Left lung (tissue), 10 donors: ENCODE data around the gene SIGLEC5. TPM values are rescaled to one million over a fixed set of nuclear protein-coding genes. Genes with fewer than 3 reads are reported as not detected.

Experiments
- ATAC-seq: fragments of 200-7000 bp; cut with Tn5 transposase; one replicate; pipeline ENCODE4 v1.9.1; 2020; ENCODE audit warnings: moderate library complexity
- DNase-seq, 4 donors: peaks; one replicate each; pipeline ENCODE4 v3.0.0-alpha.2; 2013 to 2020
- H3K27ac ChIP-seq, 2 donors: fragments of 200-600 bp; sonication (generic) in 1 of 2; one replicate each; pipeline versions ENCODE4 v1.5.0 to v1.8.0; 2020 to 2021
- H3K27me3 ChIP-seq, 2 donors: fragments of 200-600 bp; sonication (generic) in 1 of 2; one replicate each; pipeline versions ENCODE4 v1.5.0 to v1.8.0; 2020 to 2021
- H3K36me3 ChIP-seq, 2 donors: fragments of 200-600 bp; sonication (generic) in 1 of 2; one replicate each; pipeline versions ENCODE4 v1.5.0 to v1.8.0; 2020 to 2021
- H3K4me1 ChIP-seq, 2 donors: fragments of 200-600 bp; one replicate each; pipeline ENCODE4 v1.8.0; 2021
- H3K4me3 ChIP-seq, 2 donors: fragments of 200-600 bp; sonication (generic) in 1 of 2; one replicate each; pipeline versions ENCODE4 v1.5.0 to v1.8.0; 2020 to 2021; ENCODE audit warnings: mild to moderate bottlenecking in 1 of 2
- H3K9me3 ChIP-seq, 2 donors: fragments of 200-600 bp; sonication (generic) in 1 of 2; one replicate each; pipeline versions ENCODE4 v1.5.0 to v1.8.0; 2020 to 2021
- CTCF ChIP-seq, 2 donors: fragments of 200-600 bp; sonication (generic) in 1 of 2; IDR thresholded peaks; one replicate each; pipeline versions ENCODE4 v1.5.0 to v1.8.0; 2021; ENCODE audit warnings: antibody characterized with exemption in 2 of 2
- intact Hi-C, 2 donors: fragments of 100-400 bp; cut with DNase I; formaldehyde crosslinking; loops; one replicate each; pipeline versions ENCODE4 v1.11.2 to v1.14.2; 2022
- polyA plus RNA-seq, 6 donors: library from polyadenylated mRNA; unstranded; fragments of 120-200 nt; gene quantifications; one replicate each; pipeline ENCODE4 v1.2.1, GENCODE V29; 2013; ENCODE audit not compliant: insufficient read length in 6 of 6
- total RNA-seq, 2 donors: library from RNA; stranded (reverse); fragmentation: NEBNext Ultra II Directional; extraction: Animal tissue kit (Norgen Biotek cat#: 25700); gene quantifications; one replicate each; pipeline ENCODE4 v1.2.1, GENCODE V29; 2021
- donor health status: DM: no; HTN: yes; CAD: no.
- donor health status: DM: no; HTN: no; CAD: no.

SIGLEC5 gene
- total and polyA plus RNA-seq, 8 donors: 0.50 to 11.0 (median 0.54) TPM; not detected in 3

GRCh38 chr19:51594774-51595109 lies 35.5 kb downstream of the SIGLEC5 start:
- no peak for TF ChIP-seq CTCF (IDR thresholded peaks at IDR 0.05)
- peak overlapping the region in 1 of 2 donors; percentile 65 for H3K27ac ChIP-seq
- H3K4me3 ChIP-seq: peak overlapping the region; percentile 62 to 72
- intact Hi-C loops: no loop called here
- H3K9me3 ChIP-seq: no peaks in the 10 kb centered on the region
- no peaks in the 10 kb centered on the region for H3K36me3 ChIP-seq
- peaks cover 4 to 24% of the 10 kb centered on the region in 2 donors for H3K4me1 ChIP-seq
- peak in 1 of 4 donors; percentile 67 for DNase-seq
- peaks cover 0 to 11% of the 10 kb centered on the region in 2 donors for H3K27me3 ChIP-seq
- peak; percentile 21 for ATAC-seq

- peak overlapping the region; percentile 19 to 65 for H3K27ac ChIP-seq
- no peaks in the 10 kb centered on the region for H3K9me3 ChIP-seq
- ATAC-seq: peak; percentile 100
- no peaks in the 10 kb centered on the region for H3K36me3 ChIP-seq
- H3K27me3 ChIP-seq: peaks cover 0 to 6% of the 10 kb centered on the region in 2 donors
- TF ChIP-seq CTCF (IDR thresholded peaks at IDR 0.05): no peak
- intact Hi-C loops: no loop called here
- H3K4me3 ChIP-seq: peak overlapping the region; percentile 62 to 72
- DNase-seq: peak; percentile 97 to 100 (median 99)
- H3K4me1 ChIP-seq: peaks cover 4 to 24% of the 10 kb centered on the region in 2 donors
Observed at GRCh38 chr19:51593969-51594773, 36.0 kb downstream of the SIGLEC5 start.

- Histone ChIP-seq H3K9me3 (peaks cover 0 to 6% of the 10 kb centered on the region in 2 donors), H3K4me1 (peaks cover 4 to 24% of the 10 kb centered on the region in 2 donors), H3K36me3 (no peaks in the 10 kb centered on the region), H3K27ac (peak overlapping the region in 1 of 2 donors; percentile 65), H3K4me3 (peak overlapping the region; percentile 62 to 72), H3K27me3 (no peaks in the 10 kb centered on the region)
- DNase-seq (no peak), ATAC-seq (no peak)
- intact Hi-C loops: no loop called here
- TF ChIP-seq CTCF (IDR thresholded peaks at IDR 0.05): no peak
Observed at GRCh38 chr19:51593138-51593890, 36.9 kb downstream of the SIGLEC5 start.

GRCh38 chr19:51592521-51592920 lies 37.7 kb downstream of the SIGLEC5 start:
- H3K4me3 ChIP-seq: no peak overlapping the region
- intact Hi-C loops: no loop called here
- no peak for TF ChIP-seq CTCF (IDR thresholded peaks at IDR 0.05)
- H3K4me1 ChIP-seq: peaks cover 4 to 24% of the 10 kb centered on the region in 2 donors
- ATAC-seq (no peak), DNase-seq (no peak)
- H3K9me3 ChIP-seq: peaks cover 0 to 14% of the 10 kb centered on the region in 2 donors
- peaks cover 0 to 5% of the 10 kb centered on the region in 2 donors for H3K36me3 ChIP-seq
- H3K27ac ChIP-seq: no peak overlapping the region
- H3K27me3 ChIP-seq: no peaks in the 10 kb centered on the region

GRCh38 chr19:51590441-51590840 lies 39.8 kb downstream of the SIGLEC5 start:
- peaks cover 4 to 26% of the 10 kb centered on the region in 2 donors for H3K4me1 ChIP-seq
- H3K27me3 ChIP-seq: no peaks in the 10 kb centered on the region
- no peak overlapping the region for H3K4me3 ChIP-seq
- peaks cover 0 to 25% of the 10 kb centered on the region in 2 donors for H3K9me3 ChIP-seq
- intact Hi-C loops: no loop called here
- no peak for TF ChIP-seq CTCF (IDR thresholded peaks at IDR 0.05)
- no peak overlapping the region for H3K27ac ChIP-seq
- DNase-seq (no peak), ATAC-seq (no peak)
- peaks cover 0 to 25% of the 10 kb centered on the region in 2 donors for H3K36me3 ChIP-seq
